ENCODE results near the gene GTPBP8. TPM values are rescaled to one million over a fixed set of nuclear protein-coding genes. Genes with fewer than 3 reads are reported as not detected.

Gene GTPBP8
- total RNA-seq, 2 experiments from 2014 or later: 27.6 to 29.6 TPM

DNA sequence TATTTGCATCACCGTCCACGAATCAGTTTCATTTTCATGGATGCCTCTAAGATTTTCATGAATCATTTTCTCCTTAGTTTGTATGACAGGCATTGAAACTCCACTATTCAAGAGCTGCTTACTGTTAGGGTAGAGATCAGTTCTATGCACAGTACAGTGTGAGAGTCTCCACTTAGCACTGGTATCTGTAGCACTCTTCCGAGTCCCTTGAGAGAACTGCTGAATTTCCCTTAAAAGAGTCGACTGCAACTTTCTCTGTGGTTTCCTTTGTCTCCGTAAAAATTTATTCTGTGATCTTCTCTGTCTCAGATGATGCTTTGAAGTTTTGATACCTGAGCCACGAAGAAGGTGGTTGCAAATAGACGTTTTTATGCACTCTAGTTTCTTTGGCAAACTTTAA is 14.8 kb downstream of the GTPBP8 start:
- Mint-ChIP-seq H3K27ac (peak overlapping the region; percentile 92), H3K4me1 (peaks cover 81% of the 10 kb centered on the region), H3K36me3 (ENCODE audit: low read depth) (peaks cover 75% of the 10 kb centered on the region), H3K27me3 (no peaks in the 10 kb centered on the region), H3K9me3 (no peaks in the 10 kb centered on the region), H3K4me3 (peak overlapping the region; percentile 66)
- CTCF ChIA-PET: interaction anchor here (0.8 to 1.5 kb wide), 4 partner anchors 13 to 271 kb away, joined by 3 read pairs; a partner anchor contains a TSS
- POLR2A ChIA-PET: interaction anchor here (0.8 kb wide), 1 partner anchor 12 kb away, joined by 3 read pairs; no protein-coding TSS in a partner anchor
- peak; percentile 44 for DNase-seq

DNA sequence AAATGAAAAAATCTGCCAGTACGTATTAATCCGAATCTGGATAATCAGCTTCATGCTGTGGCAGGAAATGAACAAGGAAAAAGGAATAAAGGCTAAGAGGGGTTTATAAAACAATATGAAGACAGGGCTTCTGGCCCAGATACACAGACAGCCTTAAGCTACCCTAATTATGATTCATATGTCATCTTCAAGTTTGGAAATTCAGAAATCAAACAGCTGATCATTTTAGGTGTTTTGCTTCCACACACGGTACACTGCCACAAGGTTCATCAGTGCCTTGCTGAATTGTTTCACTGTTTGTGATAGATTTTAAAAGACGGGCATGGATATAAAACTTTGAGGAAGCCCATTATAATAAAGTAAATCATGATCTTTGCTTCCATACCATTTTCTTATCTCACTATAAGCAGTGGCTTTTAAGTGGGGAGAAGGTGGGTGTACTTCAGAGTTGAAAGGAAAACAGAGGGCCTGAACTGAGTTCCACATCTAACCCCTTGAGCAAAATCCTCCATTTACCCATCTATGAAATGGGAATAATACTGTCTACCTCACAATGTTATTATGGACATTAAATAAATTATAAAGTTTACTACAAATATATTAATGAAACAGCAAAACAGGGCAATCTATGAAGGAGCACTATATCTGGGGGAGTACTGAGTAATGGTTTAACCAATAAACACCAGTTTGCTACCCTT is 15.7 kb downstream of the GTPBP8 start:
- H3K9me3 Mint-ChIP-seq: no peaks in the 10 kb centered on the region
- peak overlapping the region; percentile 92 for H3K27ac Mint-ChIP-seq
- H3K36me3 Mint-ChIP-seq (ENCODE audit: low read depth): peaks cover 75% of the 10 kb centered on the region
- no peaks in the 10 kb centered on the region for H3K27me3 Mint-ChIP-seq
- peak overlapping the region; percentile 66 for H3K4me3 Mint-ChIP-seq
- ChIA-PET CTCF (interaction anchor here (0.5 to 2.5 kb wide), 7 partner anchors 10 to 367 kb away, joined by 3 to 9 read pairs (median 3); a partner anchor contains a TSS), POLR2A (no interaction called here)
- H3K4me1 Mint-ChIP-seq: peaks cover 75% of the 10 kb centered on the region
- DNase-seq: no peak

DNA sequence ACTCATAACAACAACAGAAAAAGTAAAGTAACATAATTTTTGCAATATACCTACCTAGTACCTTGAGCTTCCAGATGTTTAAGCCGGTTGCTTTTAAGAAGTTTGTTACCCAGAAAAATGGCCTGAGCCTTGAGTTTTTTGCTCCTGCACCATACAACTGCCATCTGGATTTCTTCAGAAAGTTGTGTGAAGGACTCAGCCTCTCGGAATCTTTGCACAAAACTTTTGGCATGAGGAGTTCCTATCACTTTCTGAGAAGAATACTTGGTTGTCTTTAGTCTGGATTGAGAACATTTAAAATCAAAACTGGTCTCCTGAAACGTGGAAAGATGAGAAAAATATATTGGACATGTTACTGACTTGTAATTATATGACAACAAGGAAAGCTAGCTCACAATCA is 17.3 kb downstream of the GTPBP8 start:
- no peak for DNase-seq
- ChIA-PET CTCF (interaction anchor here (1.0 to 2.5 kb wide), 3 partner anchors 9 to 10 kb away, joined by 3 to 9 read pairs (median 4); no protein-coding TSS in a partner anchor), POLR2A (interaction anchor here (0.6 kb wide), 1 partner anchor 16 kb away, joined by 3 read pairs; no protein-coding TSS in a partner anchor)
- no peaks in the 10 kb centered on the region for H3K9me3 Mint-ChIP-seq
- H3K27me3 Mint-ChIP-seq: no peaks in the 10 kb centered on the region
- peaks cover 75% of the 10 kb centered on the region for H3K36me3 Mint-ChIP-seq (ENCODE audit: low read depth)
- peaks cover 70% of the 10 kb centered on the region for H3K4me1 Mint-ChIP-seq
- H3K4me3 Mint-ChIP-seq: no peak overlapping the region
- no peak overlapping the region for H3K27ac Mint-ChIP-seq

GRCh38 chr3:113013593-113013992 is 22.8 kb downstream of the GTPBP8 start:
- Mint-ChIP-seq H3K36me3 (ENCODE audit: low read depth) (peaks cover 80% of the 10 kb centered on the region), H3K4me1 (peaks cover 61% of the 10 kb centered on the region), H3K4me3 (no peak overlapping the region), H3K27me3 (no peaks in the 10 kb centered on the region), H3K27ac (no peak overlapping the region), H3K9me3 (no peaks in the 10 kb centered on the region)
- DNase-seq: no peak
- ChIA-PET CTCF (interaction anchor here (1.0 to 1.8 kb wide), 3 partner anchors 15 to 275 kb away, joined by 3 to 4 read pairs (median 3); partner anchors contain the start of gene GTPBP8), POLR2A (no interaction called here)

- H3K36me3 Mint-ChIP-seq (ENCODE audit: low read depth): peaks cover 38% of the 10 kb centered on the region
- peak overlapping the region; percentile 84 for H3K4me3 Mint-ChIP-seq
- ChIA-PET POLR2A (no interaction called here), CTCF (interaction anchor here (0.6 to 2.8 kb wide), 8 partner anchors 9 to 376 kb away, joined by 3 to 11 read pairs (median 4); partner anchors contain the start of gene GTPBP8)
- peak overlapping the region; percentile 83 for H3K27ac Mint-ChIP-seq
- no peak for DNase-seq
- peaks cover 51% of the 10 kb centered on the region for H3K4me1 Mint-ChIP-seq
- no peaks in the 10 kb centered on the region for H3K27me3 Mint-ChIP-seq
- no peaks in the 10 kb centered on the region for H3K9me3 Mint-ChIP-seq
Measured at GRCh38 chr3:113018536-113019181, 27.9 kb downstream of the GTPBP8 start.

- CTCF ChIA-PET: interaction anchor here (0.6 to 2.8 kb wide), 9 partner anchors 10 to 377 kb away, joined by 3 to 11 read pairs (median 4); partner anchors contain the start of gene GTPBP8
- H3K36me3 Mint-ChIP-seq (ENCODE audit: low read depth): peaks cover 32% of the 10 kb centered on the region
- peak overlapping the region; percentile 84 for H3K4me3 Mint-ChIP-seq
- no peaks in the 10 kb centered on the region for H3K27me3 Mint-ChIP-seq
- no peaks in the 10 kb centered on the region for H3K9me3 Mint-ChIP-seq
- peak; percentile 83 for DNase-seq
- POLR2A ChIA-PET: interaction anchor here (0.6 kb wide), 1 partner anchor 11 kb away, joined by 6 read pairs; no protein-coding TSS in a partner anchor
- peaks cover 47% of the 10 kb centered on the region for H3K4me1 Mint-ChIP-seq
- peak overlapping the region; percentile 83 for H3K27ac Mint-ChIP-seq
Measured at GRCh38 chr3:113019182-113020137, 28.7 kb downstream of the GTPBP8 start.

DNA sequence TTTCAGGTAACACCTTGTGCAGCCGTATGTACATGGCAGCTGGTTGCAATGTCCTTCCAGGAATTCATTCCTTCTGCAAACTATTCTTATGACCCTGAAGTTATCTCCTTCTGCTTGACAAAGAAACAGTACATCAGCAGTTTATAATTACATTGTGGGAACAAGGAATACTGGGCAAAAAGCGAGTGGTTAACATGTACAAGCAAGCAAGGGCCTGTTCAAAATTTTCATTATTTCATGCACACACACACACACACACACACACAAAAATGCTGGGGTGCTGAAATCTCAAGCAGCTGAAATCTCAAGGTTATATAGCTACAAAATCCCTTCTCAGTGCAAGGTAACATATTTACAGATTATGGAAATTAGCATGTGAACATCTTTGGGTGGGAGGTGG is 30.7 kb downstream of the GTPBP8 start:
- no peak for DNase-seq
- POLR2A ChIA-PET: no interaction called here
- no peaks in the 10 kb centered on the region for H3K9me3 Mint-ChIP-seq
- CTCF ChIA-PET: interaction anchor here (0.6 to 2.8 kb wide), 3 partner anchors 45 to 379 kb away, joined by 3 to 8 read pairs (median 3); no protein-coding TSS in a partner anchor
- peaks cover 14% of the 10 kb centered on the region for H3K36me3 Mint-ChIP-seq (ENCODE audit: low read depth)
- no peak overlapping the region for H3K27ac Mint-ChIP-seq
- H3K4me1 Mint-ChIP-seq: peaks cover 36% of the 10 kb centered on the region
- no peaks in the 10 kb centered on the region for H3K27me3 Mint-ChIP-seq
- no peak overlapping the region for H3K4me3 Mint-ChIP-seq

GRCh38 chr3:113034011-113034410 is 43.2 kb downstream of the GTPBP8 start:
- Mint-ChIP-seq H3K36me3 (ENCODE audit: low read depth) (no peaks in the 10 kb centered on the region), H3K4me3 (no peak overlapping the region), H3K27ac (no peak overlapping the region), H3K9me3 (no peaks in the 10 kb centered on the region), H3K4me1 (no peaks in the 10 kb centered on the region), H3K27me3 (no peaks in the 10 kb centered on the region)
- POLR2A ChIA-PET: no interaction called here
- CTCF ChIA-PET: interaction anchor here (1.5 kb wide), 1 partner anchor 58 kb away, joined by 3 read pairs; no protein-coding TSS in a partner anchor
- DNase-seq: no peak

- POLR2A ChIA-PET: no interaction called here
- no peaks in the 10 kb centered on the region for H3K36me3 Mint-ChIP-seq (ENCODE audit: low read depth)
- H3K4me1 Mint-ChIP-seq: no peaks in the 10 kb centered on the region
- peak; percentile 58 for DNase-seq
- H3K27ac Mint-ChIP-seq: no peak overlapping the region
- no peaks in the 10 kb centered on the region for H3K27me3 Mint-ChIP-seq
- H3K9me3 Mint-ChIP-seq: no peaks in the 10 kb centered on the region
- CTCF ChIA-PET: interaction anchor here (1.0 to 1.5 kb wide), 2 partner anchors 26 to 59 kb away, joined by 3 to 4 read pairs; no protein-coding TSS in a partner anchor
- H3K4me3 Mint-ChIP-seq: no peak overlapping the region
Measured at GRCh38 chr3:113035387-113035982, 44.7 kb downstream of the GTPBP8 start.

GRCh38 chr3:113038328-113038727 is 47.5 kb downstream of the GTPBP8 start:
- H3K4me3 Mint-ChIP-seq: no peak overlapping the region
- POLR2A ChIA-PET: no interaction called here
- CTCF ChIA-PET: no interaction called here

GRCh38 chr3:113039546-113039945 is 48.8 kb downstream of the GTPBP8 start:
- H3K27ac Mint-ChIP-seq: no peak overlapping the region
- no peaks in the 10 kb centered on the region for H3K36me3 Mint-ChIP-seq (ENCODE audit: low read depth)
- CTCF ChIA-PET: no interaction called here
- POLR2A ChIA-PET: no interaction called here
- no peak overlapping the region for H3K4me3 Mint-ChIP-seq
- DNase-seq: no peak
- no peaks in the 10 kb centered on the region for H3K27me3 Mint-ChIP-seq
- H3K4me1 Mint-ChIP-seq: no peaks in the 10 kb centered on the region
- no peaks in the 10 kb centered on the region for H3K9me3 Mint-ChIP-seq

More at GRCh38 chr3:113038328-113038727, 47.5 kb downstream of the GTPBP8 start:
- Mint-ChIP-seq H3K27ac (no peak overlapping the region), H3K36me3 (ENCODE audit: low read depth) (no peaks in the 10 kb centered on the region), H3K9me3 (no peaks in the 10 kb centered on the region), H3K27me3 (no peaks in the 10 kb centered on the region), H3K4me1 (no peaks in the 10 kb centered on the region)
- no peak for DNase-seq

GRCh38 chr3:113040231-113040630 is 49.4 kb downstream of the GTPBP8 start:
- H3K4me1 Mint-ChIP-seq: peaks cover 2% of the 10 kb centered on the region

More at GRCh38 chr3:113040231-113040630, 49.4 kb downstream of the GTPBP8 start:
- no peak overlapping the region for H3K27ac Mint-ChIP-seq
- POLR2A ChIA-PET: no interaction called here
- H3K36me3 Mint-ChIP-seq (ENCODE audit: low read depth): no peaks in the 10 kb centered on the region
- no peaks in the 10 kb centered on the region for H3K27me3 Mint-ChIP-seq
- DNase-seq: no peak
- H3K4me3 Mint-ChIP-seq: no peak overlapping the region
- H3K9me3 Mint-ChIP-seq: peaks cover 3% of the 10 kb centered on the region
- CTCF ChIA-PET: no interaction called here
